Measurements from ENCODE around the gene GTF2H2.
"Not testable (repeated sequence)": the region's sequence is repeated elsewhere in the genome, so short reads cannot be mapped to it uniquely, and the experiment has no call there.

DNA sequence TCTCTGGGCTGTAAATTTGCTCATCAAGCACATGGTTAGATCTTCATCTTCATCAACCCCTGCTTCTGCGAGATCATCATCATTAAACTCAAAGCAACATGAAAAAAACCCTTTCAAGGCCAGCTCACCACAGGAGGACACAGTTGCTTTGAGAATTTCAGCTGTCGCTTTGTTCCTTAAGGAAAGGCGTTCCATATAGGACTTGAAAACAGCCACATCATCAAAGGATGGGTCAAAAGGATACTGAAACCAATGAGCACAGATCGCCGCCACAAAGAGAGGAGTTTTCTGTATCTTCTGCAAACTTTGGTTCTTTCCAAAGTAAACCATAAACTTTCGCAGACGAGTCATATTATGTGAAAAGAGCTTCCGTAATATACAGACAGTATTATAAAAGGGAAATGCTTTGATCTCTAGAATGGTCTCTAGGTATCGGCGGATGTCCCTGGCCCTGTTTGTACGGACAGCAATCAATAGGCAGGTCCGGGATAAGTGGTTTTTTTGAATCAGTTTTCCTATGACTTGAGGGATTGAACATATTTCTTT lies 42.3 kb upstream of the GTF2H2 start:
- TF ChIP-seq POLR2A (IDR thresholded peaks at IDR 0.05; ENCODE audit: extremely low read depth, insufficient read length), result not testable (repeated sequence)
- TF ChIP-seq, protein P1, sequence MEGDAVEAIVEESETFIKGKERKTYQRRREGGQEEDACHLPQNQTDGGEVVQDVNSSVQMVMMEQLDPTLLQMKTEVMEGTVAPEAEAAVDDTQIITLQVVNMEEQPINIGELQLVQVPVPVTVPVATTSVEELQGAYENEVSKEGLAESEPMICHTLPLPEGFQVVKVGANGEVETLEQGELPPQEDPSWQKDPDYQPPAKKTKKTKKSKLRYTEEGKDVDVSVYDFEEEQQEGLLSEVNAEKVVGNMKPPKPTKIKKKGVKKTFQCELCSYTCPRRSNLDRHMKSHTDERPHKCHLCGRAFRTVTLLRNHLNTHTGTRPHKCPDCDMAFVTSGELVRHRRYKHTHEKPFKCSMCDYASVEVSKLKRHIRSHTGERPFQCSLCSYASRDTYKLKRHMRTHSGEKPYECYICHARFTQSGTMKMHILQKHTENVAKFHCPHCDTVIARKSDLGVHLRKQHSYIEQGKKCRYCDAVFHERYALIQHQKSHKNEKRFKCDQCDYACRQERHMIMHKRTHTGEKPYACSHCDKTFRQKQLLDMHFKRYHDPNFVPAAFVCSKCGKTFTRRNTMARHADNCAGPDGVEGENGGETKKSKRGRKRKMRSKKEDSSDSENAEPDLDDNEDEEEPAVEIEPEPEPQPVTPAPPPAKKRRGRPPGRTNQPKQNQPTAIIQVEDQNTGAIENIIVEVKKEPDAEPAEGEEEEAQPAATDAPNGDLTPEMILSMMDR (IDR thresholded peaks at IDR 0.05; ENCODE audit: low read depth, low read length), result not testable (repeated sequence)
- TF ChIP-seq, protein P2, sequence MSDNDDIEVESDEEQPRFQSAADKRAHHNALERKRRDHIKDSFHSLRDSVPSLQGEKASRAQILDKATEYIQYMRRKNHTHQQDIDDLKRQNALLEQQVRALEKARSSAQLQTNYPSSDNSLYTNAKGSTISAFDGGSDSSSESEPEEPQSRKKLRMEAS (IDR thresholded peaks at IDR 0.05; ENCODE audit: low read depth, low read length), result not testable (repeated sequence)

Measured in NB4 (cell line).